Measurements from ENCODE around the gene MATCAP1.
A peak's percentile ranks its signal among the peaks of the same experiment; 100 is the strongest.

GRCh38 chr16:67184995-67185650 lies 1.4 kb upstream of the MATCAP1 start:
- TF ChIP-seq MAX (IDR thresholded peaks at IDR 0.05) (peak; percentile 95), CEBPB (IDR thresholded peaks at IDR 0.05; ENCODE audit: low read depth, low read length) (no peak), POLR2A (IDR thresholded peaks at IDR 0.05; ENCODE audit: control extremely low read depth in 1 of 2, low read depth in 2 of 2, low read length in 2 of 2) (no peak), CHD2 (IDR thresholded peaks at IDR 0.05; ENCODE audit: low read length) (peak; percentile 67; the same call in 1 of the 2 replicates), ZNF274 (IDR thresholded peaks at IDR 0.05; ENCODE audit: borderline replicate concordance, extremely low read depth, low read length) (no peak), CTCF (IDR thresholded peaks at IDR 0.05; ENCODE audit: control extremely low read depth in 1 of 3, insufficient read depth in 1 of 3, low read depth in 1 of 3, low read length in 3 of 3) (peak in 2 of 3 experiments; percentile 95 to 96; a peak in 3 of 4 replicates), SRF (IDR thresholded peaks at IDR 0.05; ENCODE audit: low read depth, low read length) (no peak; the same call in 1 of the 2 replicates), EZH2 (IDR thresholded peaks at IDR 0.05; ENCODE audit: low read depth, low read length, severe bottlenecking) (peak; percentile 64), RAD21 (IDR thresholded peaks at IDR 0.05 in 1 of 2, conservative IDR thresholded peaks at IDR 0.05 in 1 of 2; ENCODE audit: low read depth in 2 of 2, low read length in 2 of 2) (peak; percentile 74 to 83), GTF2F1 (IDR thresholded peaks at IDR 0.05; ENCODE audit: borderline replicate concordance, low read depth, low read length) (no peak), POLR2AphosphoS5 (IDR thresholded peaks at IDR 0.05; ENCODE audit: low read depth, low read length) (no peak)
